Keratinocyte (primary cell): ENCODE results near the gene MCCD1.

ENCODE experiments used
- CTCF ChIP-seq, 3 experiments: IDR thresholded peaks in 1 of 3; conservative IDR thresholded peaks in 1 of 3; optimal IDR thresholded peaks in 1 of 3; 2 replicates in 2 of 3; 3 replicates in 1 of 3; pipeline versions ENCODE3 to v1.5.1; 2011; ENCODE audit warnings: low read length in 3 of 3, mild to moderate bottlenecking in 3 of 3, moderate library complexity in 2 of 3, control low read depth in 1 of 3, inconsistent platforms in 1 of 3; ENCODE audit not compliant: insufficient read depth in 2 of 3; ENCODE audit errors: extremely low read depth in 1 of 3
- EZH2 ChIP-seq: IDR thresholded peaks from one replicate; pipeline ENCODE4 v1.6.1; 2012; ENCODE audit warnings: inconsistent platforms, mild to moderate bottlenecking, low read length, moderate library complexity

- TF ChIP-seq CTCF (optimal IDR thresholded peaks at IDR 0.05 in 1 of 3, IDR thresholded peaks at IDR 0.05 in 1 of 3, conservative IDR thresholded peaks at IDR 0.05 in 1 of 3; ENCODE audit: extremely low read depth in 1 of 3, insufficient read depth in 2 of 3, low read length in 3 of 3) (no peak), EZH2 (no peak)
Measured at GRCh38 chr6:31521835-31522234, 6.9 kb upstream of the MCCD1 start.
